Activated CD4-positive, alpha-beta T cell treated with anti-CD3 and anti-CD28 coated beads, Interleukin-2, amount 50 U/mL, for 24 hours (primary cell): ENCODE results near the gene RAB7B.

Source experiments
- DNase-seq, 2 donors: peaks; one replicate each; pipeline ENCODE4 v3.0.0-alpha.2; 2020; ENCODE audit warnings: low read depth in 1 of 2, low spot score in 1 of 2

Gene RAB7B

GRCh38 chr1:205929496-205930194 is 73.5 kb downstream of the RAB7B start:
- no peak for DNase-seq

- no peak for DNase-seq
These were observed 74.9 kb downstream of the RAB7B start for GRCh38 chr1:205928317-205928716.

GRCh38 chr1:205927676-205928075 is 75.5 kb downstream of the RAB7B start:
- DNase-seq: no peak

- DNase-seq: no peak
These were observed 75.9 kb downstream of the RAB7B start for GRCh38 chr1:205927247-205927646.
